Measurements from ENCODE around the gene TGDS.
"Not testable (repeated sequence)": the region's sequence is repeated elsewhere in the genome, so short reads cannot be mapped to it uniquely, and the experiment has no call there.

TGDS gene, protein sequence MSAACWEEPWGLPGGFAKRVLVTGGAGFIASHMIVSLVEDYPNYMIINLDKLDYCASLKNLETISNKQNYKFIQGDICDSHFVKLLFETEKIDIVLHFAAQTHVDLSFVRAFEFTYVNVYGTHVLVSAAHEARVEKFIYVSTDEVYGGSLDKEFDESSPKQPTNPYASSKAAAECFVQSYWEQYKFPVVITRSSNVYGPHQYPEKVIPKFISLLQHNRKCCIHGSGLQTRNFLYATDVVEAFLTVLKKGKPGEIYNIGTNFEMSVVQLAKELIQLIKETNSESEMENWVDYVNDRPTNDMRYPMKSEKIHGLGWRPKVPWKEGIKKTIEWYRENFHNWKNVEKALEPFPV

DNA sequence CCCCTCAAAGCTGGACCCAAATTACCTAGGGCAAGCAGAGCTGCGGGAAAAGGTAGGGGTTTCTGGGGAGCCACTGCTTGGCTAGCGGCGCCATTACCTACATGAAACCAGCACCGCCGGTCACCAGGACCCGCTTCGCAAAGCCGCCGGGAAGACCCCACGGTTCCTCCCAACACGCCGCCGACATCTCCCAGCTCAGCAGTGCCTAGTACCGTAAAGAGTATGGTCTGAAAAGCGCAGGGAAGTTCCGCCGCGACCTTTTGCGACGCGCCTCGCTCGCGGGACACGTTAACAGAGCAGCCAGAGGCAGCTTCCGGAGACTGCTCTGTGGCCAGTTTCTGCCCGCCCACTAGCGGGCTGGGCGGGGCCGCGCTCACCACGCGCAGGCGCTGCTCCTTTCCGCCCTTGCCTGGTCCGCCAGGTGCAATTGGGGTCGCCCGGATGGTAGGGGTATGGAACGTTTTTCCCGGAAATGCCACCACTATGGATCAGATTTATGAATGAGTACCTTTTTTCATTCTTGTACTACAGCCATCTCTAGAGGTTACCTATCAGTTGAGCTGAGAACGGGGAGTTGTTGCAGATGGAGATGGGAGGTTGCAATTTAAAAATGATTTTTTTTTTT, at the start of gene TGDS:
TGDS (minus strand) TSS at position 203 of the 625 bp plus-strand sequence; CDS start at position 187, 16 bp downstream.
- peak; percentile 74 for DNase-seq

DNA sequence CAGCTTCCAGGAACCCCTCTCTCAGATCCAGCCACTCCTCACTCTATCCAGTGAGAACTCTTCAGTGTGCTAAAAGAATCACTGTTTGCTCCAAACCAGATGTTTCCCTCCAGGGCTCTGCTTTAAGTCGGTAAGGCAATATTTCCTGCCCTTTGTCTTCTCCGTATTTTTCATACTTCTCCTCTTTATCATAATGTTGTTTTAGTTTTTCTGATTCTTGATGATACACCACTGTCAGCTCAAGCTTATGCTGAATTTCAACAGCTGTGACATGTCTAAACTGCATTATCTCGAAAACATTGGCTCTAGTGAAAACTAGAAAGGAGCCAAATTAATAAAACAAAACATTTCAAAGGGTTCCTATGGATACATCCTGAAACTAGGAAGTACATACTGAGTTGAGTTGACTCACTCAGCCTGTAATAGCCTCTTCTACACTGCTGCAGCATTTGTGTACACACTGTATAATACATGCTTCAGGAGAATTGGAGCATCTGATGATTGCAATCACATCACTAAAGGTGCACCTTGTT, 45.5 kb upstream of the TGDS start:
- DNase-seq: peak; percentile 55

DNA sequence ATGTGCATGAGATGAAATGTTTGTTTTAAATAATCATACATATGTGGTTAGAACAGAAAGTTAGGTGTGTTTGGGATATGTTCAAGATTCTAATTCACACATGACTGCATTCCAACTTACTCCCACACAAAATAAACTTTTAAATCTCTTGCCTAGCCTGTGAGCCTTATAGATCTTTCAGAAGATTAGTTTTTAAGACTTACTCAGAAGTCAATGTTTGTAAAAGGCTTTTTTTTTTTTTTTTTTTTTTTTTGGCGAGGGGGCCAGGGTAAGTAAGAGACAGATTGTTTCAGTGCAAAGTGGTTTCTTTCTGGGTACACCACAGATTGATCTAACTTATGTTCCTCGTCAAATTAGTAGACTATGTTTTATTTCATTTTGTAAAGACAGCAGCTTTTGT, 44.8 kb upstream of the TGDS start:
- no peak for DNase-seq

DNA sequence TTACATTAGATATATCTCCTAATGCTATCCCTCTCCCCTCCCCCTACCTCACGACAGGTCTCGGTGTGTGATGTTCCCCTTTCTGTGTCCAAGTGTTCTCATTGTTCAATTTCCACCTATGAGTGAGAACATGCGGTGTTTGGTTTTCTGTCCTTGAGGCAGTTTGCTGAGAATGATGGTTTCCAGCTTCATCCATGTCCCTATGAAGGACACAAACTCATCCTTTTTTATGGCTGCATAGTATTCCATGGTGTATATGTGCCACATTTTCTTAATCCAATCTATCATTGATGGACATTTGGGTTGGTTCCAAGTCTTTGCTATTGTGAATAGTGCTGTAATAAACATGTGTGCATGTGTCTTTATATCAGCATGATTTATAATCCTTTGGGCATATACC, 41.7 kb upstream of the TGDS start:
- not testable (repeated sequence) for DNase-seq

DNA sequence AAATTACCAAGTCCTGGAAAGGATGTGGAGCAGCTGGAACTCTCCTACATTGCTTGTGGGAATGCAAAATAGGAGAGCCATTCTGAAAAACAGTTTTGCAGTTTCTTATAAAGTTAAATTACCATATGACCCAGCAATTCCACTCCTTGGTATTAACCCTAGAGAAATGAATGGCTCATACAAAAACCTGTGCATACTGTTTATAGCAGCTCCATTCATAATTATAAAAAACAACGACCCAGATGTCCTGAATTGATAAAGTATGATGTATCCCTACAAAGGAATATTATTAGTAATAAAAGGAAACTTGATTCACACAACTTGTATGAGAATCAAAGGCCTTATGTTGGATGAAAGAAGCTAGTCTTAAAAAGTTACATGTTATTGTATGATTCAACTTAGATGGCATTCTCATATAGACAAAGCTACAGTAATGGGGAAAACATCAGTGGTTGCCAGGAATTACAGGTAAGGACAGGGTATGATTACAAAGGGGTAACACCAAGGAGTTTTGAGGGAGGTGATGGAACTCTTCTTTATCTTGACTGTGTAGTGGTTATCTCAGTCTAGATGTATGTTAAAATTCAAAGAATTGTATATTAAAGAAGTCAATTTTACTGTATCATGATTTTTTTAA, 41.1 kb upstream of the TGDS start:
- no peak for DNase-seq

DNA sequence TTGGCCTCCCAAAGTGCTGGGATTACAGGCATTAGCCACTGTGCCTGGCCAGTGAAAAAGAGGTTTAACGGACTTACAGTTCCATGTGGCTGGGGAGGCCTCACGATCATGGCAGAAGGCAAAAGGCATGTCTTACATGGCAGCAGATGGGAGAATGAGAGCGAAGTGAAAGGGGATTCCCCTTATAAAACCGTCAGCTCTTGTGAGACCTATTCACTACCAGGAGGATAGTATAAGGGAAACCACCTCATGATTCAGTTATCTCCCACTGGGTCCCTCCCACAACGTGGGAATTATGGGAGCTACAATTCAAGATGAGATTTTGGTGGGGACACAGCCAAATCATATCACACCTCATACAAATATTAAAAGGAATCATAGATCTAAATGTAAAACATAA, 40.1 kb upstream of the TGDS start:
- not testable (repeated sequence) for DNase-seq

DNA sequence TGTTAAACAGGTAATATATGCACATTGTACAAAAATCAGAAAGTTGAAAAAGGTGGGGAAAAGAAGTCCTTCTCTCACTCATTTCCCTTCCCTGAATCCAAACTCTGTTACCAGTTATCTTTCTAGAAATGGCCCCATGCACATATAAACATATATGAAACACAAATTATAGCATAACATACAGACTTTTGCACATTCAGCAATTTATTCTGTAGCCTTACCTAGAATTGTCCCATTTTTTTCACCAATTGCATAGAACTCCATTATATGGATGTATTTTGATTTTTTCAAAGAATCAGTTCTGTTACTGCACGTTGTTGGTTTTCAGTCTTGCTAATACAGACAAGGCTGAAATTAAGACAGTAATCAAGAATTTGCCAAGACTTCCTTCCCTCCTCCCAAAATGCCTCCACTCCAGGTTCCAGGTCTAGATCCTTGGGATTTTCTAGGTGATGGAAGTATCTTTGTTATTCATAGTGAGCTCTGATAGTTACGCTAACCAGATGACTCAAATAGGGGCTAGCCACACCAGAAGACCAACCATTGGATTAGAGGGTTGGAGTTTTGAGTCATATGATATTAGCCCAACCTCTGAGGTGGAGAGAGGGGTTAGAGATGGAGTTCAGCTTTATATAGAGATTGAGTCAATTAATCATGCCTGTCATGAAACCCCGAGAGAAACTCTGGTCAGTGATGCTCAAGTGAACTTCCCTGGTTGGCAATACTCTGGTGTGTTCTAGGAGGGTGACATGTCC, 36.5 kb upstream of the TGDS start:
- DNase-seq: no peak

DNA sequence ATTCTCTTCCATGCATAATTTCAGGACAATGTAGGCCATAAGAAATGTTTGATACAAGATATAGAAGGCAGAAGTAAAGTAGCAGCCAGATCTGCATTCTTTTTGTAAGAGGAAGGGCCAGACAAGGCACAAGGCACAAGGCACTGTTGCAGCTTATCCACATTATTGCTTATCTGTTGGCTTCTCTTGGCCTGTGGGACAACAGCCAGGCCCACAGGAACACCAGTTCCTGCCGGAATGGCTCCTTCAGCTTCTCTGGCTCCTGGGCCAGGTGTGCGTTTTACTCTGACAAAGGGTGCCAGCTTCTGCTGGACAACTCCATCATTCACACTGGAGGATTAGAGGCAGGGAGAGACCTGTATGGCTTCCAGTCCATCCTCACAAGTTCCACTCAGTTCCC, 34.9 kb upstream of the TGDS start:
- no peak for DNase-seq

DNA sequence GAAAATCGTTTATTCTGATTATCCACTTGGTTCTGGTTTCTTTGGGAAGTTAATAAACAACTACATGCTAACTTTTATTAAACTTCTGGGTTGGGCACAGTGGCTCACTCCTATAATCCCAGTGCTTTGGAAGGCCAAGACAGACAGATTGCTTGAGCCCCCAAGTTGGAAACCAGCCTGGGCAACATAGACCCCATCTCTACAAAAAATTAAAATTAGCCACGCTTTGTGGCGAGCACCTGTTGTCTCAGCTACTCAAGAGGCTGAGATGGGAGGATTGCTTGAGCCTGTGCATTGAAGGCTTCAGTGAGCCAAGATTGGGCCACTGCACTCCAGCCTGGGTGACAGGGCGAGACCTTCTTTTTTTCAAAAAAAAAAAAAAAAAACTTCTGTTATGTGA, 27.4 kb upstream of the TGDS start:
- DNase-seq: no peak

DNA sequence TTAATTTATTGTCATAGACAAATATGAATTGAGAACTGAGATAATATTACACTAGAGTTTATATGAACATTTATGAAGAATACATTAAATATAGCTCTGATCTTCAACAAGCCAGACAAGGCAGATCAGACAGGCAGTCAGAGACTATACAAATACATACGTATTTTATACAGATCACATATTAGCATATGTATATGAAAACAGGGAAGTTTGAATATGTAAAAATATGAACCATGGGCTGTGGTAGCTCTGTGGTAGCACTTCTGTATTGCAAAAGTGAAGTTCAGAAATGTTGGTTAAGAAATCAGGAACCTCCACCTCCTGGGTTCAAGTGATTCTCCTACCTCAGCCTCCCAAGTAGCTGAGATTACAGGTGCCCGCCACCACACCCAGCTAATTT, 26.4 kb upstream of the TGDS start:
- DNase-seq: no peak

DNA sequence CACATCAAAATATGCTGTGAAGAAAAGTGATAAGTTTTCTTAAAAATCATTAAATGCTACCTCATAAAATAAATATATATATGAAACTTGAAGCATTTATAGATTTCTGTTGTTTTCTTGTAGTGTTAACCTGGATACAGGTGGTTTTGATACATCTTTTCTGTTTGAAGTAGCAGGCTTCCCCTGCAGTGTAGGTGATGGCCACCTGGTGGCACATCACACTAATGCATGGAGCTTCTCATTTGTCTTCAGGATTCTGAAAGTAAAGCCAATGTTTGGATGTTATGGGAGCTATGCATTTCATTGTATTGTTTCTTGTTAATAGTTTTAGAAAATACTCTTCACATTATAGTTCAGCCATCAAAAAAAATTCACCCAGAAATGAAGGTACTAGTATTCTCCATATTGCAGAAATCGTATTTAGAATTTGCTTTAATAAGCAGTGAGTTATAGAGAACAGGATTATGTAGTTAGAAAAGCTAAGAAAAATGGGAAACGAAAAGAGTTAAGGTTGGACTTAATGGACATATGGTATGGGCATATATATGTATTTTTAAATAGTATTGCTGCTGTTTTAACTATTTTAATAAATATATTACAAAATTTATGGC, 24.4 kb upstream of the TGDS start:
- DNase-seq: peak; percentile 47

DNA sequence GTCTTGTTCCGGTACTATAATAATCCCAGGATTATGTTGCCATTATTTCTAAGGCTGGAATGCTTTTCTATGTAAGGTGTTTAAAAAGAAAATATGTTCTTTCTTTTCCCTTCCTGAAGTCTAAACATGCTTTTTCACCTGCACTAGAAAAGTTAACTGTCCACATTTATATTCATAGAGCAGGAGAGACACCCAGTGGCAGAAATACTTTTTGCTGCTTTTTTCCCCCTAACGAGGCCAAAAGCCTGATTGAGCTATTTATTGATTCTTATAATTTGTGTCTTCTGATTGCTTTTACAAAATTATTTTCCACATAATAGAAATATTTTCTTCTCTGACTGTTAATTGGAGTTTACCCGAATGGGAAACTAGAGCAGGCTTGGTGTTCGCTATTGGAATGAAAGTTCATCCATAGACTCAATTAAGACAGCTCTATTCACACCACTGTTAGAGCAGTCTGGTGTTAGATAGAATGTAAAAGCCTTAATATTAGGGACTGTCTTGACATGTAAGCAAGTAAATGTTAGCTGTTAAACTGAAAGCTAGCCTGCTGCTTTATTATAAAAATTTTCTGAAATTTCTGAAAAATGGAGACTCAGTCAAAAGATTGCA, 21.5 kb upstream of the TGDS start:
- DNase-seq: peak; percentile 28

DNA sequence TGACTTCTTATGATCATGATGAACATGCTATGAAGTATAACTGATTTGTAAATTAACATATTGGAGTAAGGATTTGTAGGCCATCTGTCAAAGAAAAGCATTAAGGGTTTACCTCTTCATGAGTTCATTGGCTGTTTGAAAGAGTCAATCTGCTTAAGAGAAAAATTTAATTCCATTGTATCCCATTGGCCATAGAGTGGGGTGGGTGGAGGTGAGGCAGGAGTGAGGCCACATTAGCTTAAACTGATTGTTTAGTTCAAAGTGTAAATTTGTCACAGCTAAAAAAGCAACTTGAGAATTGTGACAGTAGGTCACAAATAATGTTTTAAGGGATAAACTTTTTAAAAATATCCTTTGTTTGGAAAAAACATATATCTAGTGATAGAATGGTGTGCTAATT, 17.1 kb upstream of the TGDS start:
- no peak for DNase-seq

DNA sequence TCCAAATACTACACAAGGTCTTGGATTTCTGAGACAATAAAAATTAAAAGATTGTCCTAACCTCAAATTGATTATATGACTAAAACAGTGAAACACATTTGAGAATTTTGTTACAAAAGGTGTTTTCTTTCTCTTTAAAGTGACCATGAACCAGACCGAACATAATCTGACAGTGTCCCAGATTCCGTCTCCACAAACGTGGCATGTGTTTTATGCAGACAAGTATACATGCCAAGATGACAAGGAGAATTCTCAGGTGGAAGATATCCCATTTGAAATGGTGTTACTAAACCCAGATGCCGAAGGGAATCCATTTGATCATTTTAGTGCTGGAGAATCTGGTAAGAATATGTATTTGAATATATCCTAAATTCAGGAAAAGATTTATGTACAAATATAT, 16.1 kb upstream of the TGDS start:
- no peak for DNase-seq

DNA sequence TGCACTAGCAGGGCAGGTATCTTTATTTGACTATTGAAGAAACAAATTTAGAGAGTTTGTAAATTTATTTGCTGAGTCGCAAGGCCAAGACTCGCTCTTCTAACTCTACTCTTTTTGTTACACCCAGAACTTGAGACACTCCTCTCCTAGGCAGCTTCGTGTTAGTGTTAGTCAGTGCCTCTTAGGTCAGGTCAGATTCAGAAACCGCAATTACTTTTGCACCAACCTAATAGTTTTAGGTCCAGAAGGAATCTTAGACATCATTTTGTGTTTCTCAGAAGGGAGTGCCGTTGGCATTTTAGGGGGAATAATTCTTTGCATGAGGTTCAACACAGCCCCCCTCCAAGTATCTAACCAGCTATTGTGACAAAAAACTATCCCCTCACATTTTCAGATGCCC, 14.5 kb upstream of the TGDS start:
- DNase-seq: no peak

DNA sequence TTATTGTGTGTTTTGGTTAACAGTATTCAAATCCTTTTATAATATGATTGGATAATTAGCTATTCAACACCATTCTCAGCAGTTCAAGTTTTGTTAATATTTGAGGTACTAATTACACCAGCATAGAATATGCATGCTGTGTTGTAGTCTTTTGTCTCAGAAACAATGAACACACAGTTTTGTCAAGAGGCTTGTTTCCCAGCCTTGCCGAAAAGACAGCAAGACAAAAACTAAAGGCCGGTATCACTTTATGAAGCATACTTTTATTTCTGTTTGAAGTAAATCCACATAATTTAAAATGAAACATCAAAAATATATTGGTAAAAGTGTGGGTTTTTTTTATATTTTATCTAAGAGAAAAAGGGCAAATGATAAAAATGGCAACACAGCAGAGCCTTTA, 13.2 kb upstream of the TGDS start:
- DNase-seq: no peak

DNA sequence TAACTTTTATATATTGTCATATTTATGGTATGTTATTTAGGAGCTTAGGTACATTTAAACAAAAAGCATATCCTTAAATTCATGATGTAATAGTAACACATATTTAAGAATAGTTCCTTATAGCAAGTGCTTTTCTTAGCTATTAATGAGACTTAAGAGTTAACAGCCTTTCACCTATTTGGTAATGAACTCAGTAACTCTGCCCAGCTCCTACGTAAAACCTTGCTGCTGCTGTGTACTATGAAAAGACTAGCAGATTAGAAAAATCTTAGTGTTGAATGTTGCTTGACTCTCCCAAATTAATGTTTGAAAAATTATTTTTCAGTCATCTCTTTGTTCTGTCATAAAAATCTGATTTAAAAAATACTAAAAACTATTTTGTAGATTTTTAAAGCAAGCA, 12.6 kb upstream of the TGDS start:
- DNase-seq: no peak

DNA sequence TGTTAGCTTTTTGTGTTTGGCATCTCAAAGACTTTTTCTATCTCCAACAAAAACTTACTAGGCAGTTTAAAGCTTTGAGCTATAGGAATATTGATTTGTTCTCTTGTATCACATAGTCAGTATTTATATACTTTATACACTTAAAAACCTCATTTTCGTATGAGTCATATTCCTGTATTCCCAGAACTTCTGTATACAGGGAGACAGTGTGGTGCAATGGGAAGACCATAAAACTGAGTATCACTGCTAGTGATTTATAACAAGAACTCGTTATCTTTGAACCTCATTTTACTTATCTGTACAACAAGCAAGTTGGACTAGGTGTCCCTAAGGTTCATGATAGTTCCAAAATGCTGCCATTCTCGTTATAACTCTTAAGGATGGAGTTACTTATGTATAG, 12.0 kb upstream of the TGDS start:
- no peak for DNase-seq

DNA sequence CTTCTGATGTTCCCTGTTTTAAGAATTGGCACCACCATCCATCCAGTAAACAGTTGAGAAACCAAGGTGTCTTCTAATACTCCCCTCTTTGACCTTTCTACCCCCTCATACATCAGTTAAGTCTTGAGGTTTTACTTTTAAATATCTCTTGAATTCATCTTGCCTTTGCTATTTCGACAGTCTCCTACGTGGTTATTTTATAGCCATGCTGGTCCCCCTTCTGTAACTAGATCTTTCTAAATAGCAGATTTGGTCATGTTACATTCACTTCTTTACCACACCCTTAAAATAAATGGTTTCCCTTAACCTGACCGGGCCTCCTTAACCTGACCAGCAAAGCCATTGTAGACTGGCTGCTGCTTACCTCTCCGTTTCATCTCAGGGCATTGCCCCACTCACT, 11.1 kb upstream of the TGDS start:
- no peak for DNase-seq

DNA sequence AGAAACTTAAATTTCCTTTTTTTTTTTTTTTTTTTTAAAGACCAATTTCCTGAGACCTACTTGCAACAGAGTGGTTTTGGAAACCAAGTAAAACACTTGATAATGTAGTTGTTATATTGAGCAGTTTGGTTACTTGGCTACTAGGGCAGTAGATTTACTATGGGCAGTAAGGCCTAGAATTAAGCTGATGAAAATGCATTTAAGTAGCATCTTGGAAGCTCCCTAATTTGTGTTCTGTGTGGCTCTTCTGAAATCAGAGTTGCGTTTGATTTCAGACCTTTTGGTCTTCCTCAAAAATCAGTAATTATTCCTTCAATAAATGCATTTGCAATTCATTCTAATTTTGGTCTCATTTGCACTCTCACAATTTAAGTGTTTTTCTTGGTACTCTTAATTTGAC, 6.5 kb upstream of the TGDS start:
- no peak for DNase-seq

DNA sequence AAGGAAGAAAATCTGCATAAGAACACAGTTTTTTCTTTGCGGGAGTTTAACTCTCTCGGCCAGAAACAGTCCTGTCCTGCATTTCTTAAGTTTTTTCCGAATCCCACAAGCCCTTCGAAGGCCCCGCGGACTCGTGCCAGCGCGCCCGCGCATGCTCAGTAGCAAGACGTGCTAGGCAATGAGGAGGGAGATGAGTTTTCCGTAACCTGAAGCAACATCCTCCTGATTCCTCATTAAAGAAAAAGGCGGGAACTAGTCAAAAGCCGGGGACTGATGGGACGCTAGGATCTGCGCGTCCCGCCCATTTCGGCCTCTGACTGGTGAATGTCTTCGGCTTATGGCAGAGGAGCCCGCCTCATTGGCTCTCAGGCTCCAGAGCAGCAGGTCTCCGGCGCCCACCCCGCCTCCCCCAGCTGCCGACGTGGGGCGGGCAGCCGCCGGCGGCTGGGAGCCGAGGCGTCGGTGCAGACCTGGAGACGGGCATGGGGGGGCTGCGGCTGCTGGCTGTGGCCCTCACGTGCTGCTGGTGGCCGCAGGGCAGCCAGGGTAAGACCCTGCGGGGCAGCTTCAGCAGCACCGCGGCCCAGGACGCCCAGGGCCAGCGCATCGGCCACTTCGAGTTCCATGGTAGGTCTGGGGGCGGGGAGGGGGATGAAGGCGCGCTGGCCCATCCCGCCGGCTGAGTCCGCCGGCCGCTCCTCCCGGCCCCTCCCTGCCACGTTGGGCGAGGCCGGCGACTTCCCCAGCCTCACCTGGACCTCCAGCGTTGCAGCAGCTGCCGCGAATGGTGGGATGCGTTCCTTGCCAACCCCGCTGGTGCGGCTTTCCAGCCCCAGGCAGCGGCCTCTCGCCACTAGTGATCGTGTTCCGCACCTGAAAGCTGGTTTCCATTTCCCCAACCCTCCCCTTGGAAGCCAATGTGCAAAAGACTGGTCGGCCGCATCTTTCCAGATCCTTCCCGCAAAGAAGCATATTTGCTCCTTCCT, 5.8 kb upstream of the TGDS start, which contains the start of gene GPR180:
GPR180 (plus strand) TSS at position 412 of the 986 bp plus-strand sequence; CDS start at position 483, 71 bp downstream.
- DNase-seq: peak; percentile 97
